Stimulated activated CD8-positive, alpha-beta memory T cell treated with anti-CD3 and anti-CD28 coated beads, Interleukin-7, amount 100 ng/mL, for 24 hours (primary cell): ENCODE data around the gene C10orf90.

ENCODE experiments used
- DNase-seq: peaks from one replicate; pipeline ENCODE4 v3.0.0-alpha.2; 2020; ENCODE audit warnings: low read depth

C10orf90 gene, protein sequence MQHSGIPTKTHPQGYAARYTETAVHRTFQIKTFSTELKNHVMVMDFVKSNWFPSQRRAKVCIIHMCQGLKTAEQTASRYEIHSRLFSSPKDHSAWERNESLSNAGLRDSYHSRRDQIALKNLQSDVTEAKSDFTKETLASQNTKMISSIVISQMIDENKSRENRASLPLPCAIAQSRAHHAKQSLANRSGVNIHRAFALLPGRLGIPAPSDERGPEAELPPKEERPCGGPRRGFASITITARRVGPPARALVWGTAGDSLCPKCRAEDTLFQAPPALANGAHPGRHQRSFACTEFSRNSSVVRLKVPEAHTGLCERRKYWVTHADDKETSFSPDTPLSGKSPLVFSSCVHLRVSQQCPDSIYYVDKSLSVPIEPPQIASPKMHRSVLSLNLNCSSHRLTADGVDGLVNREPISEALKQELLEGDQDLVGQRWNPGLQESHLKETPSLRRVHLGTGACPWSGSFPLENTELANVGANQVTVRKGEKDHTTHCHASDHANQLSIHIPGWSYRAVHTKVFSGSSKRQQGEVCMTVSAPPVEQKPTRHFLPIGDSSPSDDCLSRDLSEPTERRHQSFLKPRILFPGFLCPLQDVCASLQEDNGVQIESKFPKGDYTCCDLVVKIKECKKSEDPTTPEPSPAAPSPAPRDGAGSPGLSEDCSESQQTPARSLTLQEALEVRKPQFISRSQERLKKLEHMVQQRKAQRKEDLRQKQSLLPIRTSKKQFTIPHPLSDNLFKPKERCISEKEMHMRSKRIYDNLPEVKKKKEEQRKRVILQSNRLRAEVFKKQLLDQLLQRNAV

DNA sequence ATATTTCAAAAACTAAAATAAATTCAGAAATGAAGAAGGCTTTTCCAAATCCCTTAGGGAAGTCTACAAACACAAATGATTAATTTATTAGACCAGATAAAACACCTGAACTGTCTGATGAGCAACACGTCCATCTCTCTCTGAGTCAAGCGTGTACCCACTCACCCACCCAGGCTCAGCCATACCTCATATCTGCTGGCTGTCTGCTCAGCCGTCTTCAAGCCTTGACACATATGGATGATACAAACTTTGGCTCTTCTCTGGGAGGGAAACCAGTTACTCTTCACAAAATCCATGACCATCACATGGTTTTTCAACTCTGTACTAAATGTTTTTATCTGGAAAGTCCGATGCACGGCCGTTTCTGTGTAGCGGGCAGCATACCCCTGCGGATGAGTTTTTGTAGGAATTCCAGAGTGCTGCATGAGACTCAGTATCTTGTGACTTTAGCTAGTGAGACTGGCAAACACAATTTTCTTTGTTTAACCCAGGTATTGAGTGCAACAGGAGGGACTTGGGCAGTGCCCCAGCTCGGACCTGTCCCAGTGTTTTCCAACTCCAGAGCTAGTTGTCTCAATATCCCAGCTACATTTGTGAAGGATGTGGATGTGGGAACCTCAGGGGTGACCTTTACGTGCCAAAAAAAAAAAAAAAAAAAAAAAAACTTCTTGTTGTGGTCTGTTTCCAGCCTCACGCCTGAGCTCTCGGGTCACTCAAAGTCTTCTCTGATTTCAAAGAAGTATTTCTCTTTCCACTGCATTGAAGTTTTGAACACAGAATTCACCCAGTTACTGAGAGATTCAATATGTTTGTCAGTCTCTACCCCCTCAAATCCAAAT lies at the start of gene C10orf90:
C10orf90 (minus strand) TSS at position 638 of the 839 bp plus-strand sequence; CDS start at position 425, 213 bp downstream.
- no peak for DNase-seq

DNA sequence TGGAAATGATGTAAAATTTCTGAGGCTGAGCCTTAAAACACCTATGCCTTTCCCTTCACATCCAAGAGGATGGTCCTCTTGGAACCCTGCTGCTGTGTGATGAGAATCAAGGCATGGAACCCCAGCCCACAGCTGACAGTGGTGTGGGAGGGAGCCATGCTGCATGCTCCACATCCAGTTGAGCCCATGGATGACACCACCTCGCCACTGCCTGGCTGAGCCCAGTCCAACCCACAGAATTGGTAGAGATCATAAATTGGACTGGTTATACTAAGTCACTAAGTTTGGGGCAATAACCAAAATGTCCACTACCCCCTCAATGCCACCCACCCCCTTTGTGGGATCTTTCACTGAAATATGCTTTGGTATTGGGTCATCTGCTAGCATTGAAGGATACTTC lies 45.9 kb upstream of the C10orf90 start:
- DNase-seq, result no peak

DNA sequence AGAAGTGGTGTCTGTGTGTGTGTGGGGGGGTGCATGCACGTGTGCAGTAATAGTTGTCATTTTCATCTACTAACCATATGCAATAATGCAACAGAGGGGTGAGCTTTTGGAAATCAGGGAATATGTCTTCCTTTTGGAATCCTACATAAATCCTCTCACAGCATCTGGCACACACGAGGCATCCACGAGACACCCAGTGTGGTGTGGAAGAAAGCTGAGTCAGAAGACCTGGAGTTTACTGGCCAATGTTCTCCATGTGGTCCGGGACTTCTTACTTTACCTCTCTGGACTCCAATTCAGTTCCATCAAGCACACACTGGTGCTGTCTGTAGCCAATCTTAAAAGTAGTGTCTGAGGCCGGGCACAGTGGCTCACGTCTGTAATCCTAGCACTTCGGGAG lies 43.1 kb upstream of the C10orf90 start:
- no peak for DNase-seq

DNA sequence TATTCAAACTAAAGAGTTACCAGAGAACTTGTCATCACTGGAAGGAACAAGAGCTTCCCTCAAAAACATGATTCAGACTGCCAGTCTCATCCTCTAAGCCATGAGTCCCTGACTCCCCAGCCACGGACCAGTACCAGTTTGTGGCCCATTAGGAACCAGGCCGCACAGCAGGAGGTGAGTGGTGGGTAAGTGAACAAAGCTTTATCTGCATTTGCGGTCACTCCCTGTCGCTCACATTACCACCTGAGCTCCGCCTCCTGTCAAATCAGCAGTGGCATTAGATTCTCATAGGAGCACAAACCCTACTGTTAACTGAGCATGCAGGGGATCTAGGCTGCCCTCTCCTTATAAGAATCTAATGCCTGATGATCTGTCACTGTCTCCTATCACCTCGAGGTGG lies 42.2 kb upstream of the C10orf90 start:
- no peak for DNase-seq

DNA sequence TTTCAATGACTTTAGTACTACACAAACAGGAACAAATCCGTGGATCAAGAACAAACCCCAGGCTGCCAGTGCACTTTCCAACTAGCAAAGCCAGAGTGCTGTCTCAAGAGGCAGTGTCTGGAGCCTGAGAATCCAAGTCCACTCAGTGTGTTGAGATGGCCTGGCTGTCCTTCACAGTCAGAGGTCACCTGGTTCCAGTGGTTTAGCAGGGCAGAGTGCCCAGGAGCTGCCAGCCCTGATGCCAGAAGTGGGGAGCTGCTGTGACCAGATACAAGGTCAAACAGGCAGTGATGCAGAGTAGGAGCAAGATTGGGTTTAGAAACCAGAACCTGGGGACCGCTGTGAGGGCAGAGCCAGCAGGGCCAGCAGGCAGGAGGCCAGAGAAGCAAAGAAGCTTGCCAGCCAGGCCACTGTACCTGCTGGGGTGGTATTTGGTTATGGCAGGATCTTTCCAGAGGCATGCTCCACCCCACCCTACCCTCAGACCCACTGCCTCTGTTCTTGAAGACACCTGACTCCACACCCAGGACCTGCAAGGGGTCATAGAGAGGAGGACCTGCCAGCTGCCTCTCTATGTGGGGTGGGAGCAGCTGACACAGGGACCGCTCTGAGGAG lies 35.6 kb upstream of the C10orf90 start:
- no peak for DNase-seq

DNA sequence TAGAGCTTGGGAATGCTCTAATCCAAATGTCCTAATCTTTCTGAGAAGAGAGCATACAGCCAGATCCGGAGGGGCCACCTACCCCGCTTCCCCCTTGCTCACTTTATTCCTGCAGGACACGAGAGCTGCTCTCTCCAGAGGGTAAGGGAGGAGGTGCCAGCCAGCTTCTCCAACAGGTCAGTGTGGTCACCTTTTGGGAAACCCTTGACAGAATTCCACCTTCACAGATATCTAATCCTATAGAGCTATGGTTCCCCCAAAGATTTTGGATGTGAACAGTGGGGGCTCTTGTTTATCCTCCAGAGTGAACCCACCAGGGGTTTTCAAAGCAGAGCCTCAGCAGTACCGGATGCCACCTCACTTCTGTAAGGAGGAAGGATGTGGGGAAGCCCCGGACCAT lies 34.6 kb upstream of the C10orf90 start:
- no peak for DNase-seq

DNA sequence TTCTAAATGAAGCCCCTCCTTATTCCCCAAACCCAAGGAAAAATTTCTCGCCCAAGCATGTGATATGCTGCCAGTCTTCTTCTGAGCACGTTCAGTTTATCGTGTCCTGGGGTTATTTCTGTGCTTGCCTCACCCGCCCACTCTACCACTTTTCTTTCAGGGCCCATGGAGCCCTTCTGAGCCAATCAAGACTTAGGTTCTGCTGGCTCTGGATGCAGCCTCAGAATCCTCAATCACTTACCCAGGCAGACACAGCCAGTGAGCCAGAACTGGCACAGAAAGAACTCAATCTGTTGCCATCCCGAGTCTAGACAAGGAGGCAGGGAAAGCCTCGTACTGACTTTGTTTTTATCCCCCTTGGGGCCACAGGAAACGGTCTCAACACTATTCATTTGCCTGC lies 34.2 kb upstream of the C10orf90 start:
- DNase-seq, result no peak

DNA sequence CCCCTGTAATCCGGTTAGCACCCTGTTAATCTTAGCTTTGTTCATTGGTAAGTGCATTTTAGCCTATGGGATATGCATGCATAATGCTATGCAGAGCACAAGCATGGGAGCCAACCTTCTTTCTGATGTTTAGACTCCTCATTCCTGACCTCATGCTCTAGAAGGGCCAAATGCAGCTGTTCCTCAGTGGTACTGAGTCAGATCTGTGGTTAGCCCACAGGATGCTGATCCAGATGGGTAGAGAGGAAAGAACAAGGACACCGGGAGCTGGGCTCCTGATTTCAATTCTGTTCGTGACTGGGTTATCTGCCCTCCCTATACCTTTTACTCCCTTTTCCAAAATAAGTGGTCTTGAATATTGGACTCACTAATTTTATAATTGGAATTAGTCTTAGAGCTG lies 31.7 kb upstream of the C10orf90 start:
- DNase-seq, result no peak

DNA sequence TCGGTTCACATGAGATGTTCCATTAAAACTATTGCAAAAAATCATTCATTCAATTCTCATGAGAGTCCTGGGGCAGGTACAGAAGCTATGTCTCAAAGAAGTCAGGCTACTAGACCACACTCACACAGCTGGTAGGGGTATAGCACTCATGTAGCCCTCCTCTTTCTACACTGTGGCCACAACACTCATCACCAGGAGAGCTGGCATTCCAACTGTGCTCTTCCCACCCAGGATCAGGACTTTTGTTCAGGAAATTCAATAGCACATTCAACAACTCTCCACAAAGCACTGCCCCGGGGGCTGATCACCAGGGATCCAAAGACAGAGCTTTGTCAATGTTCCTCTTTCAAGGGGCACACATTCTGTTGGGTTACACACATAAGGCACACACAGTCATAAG lies 31.0 kb upstream of the C10orf90 start:
- no peak for DNase-seq

DNA sequence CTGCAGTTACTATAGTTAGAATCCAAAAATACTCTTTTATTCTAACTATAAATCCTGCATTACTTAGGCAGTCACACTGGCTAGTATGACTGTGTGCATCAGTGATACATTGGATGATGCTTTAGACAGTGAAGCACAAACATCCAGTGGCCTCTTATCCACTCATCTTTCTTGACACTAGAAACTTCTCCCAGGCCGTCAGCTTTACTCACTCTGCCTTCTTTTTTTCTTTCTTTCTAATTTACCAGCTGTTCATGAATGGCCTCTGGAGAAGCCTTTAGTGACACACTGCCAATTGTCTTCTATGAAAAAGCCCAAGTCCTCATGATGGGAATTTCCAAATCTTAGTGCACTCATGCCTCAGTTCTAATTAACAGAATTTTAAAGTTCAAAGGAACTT lies 26.2 kb upstream of the C10orf90 start:
- DNase-seq, result no peak

DNA sequence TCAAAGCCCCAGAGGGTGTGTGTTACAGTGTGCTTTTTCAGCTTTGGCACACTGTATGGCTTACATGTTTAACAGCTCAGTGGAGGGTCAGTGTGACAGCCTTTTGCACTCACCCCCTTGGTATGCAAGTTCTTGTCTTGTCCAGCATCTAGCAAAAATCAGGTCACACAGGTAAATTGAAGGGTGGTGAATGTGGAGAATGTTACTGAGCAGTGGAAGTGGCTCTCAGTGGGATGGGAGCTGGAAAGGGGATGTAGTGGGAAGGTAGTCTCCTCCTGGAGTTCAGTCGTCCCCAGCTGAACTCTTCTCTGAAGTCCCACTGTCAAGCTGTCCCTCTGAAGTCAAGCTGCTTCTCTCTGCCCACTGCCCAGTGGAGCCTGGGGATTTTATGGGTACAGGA lies 21.0 kb upstream of the C10orf90 start:
- no peak for DNase-seq

DNA sequence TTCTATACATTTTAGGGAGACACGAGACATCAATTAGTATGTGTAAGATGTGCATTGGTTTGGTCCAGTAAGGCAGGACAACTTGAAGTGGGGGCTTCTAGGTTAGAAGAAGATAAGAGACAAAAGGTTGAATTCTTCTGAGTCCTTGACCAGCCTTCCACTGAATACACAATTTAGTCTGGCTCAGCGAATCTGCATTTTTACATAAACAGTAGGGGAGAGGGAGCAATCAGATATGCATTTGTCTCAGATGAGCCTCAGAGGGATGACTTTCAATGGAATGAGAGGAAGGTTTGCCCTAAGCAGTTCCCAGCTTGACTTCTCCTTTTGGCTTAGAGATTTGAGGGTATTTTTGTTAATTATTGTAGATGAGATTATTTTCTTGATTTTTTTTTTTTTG lies 20.0 kb upstream of the C10orf90 start:
- no peak for DNase-seq

DNA sequence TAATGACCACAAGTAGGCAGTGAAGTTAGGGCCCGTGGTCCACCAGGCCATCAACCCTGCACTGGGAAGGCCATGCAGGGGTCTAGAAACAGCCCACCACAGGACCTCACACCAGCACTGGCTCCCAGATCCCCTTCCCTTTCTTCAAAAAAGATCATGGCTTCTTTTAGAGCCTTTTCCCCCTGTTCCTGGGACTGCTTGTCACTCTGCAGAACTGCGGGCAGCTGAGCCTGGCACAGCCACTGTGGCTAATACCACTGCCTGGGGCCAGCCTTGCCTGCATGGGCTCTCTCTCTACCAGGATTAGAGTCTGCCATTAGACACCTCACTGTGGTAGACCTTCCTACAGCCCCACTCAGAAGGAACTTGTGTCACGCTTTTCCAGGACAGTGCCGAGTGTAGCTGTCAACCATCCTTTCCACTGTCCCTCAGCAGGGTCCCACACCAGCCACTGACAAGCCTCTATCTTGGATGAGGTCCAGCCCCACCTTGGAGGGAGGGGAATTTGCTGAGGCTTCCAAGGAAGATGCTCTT lies 19.0 kb upstream of the C10orf90 start:
- DNase-seq, result no peak

DNA sequence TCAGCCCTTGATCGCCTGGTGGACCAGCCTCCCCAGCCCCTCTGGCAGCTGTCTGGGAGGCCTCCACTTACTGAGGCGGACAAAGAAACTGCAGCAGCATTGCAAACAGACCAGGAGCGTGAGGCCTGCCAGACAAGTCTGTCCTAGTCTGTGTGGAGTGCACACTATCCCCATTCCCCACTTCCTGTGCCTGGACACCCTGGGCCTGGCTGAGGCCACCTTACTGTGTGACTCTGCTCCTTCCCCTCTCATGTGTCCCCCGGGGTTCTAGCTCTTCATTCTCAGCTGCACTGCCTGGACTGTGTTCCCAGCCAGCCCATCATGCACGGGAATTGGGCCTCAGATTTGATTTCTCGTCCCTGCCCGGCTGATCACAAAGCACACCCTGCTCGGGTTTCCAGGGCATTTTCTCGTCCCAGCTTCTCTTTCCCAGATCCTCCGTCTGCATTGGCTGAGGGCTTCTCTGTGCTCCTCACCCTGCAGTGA lies 16.7 kb upstream of the C10orf90 start:
- no peak for DNase-seq

DNA sequence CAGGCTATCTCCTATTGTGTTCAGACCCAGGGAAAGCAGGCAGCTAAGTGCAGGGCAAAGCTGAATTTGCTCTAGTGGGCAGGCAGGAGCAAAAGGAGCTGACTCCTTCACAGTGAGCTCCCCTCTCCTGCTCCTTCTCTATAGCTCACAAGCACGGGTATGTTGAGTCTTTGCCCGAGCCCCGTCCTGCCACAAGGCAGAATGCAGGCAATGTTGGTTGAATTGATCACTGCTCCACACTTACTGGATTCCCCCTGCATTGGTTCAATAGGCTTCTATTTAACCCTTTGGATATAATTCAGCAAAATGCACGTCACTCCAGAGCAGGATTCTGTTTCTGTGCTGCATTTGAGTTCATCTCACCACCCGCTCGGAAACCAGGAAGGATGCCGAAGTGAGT lies 16.2 kb upstream of the C10orf90 start:
- DNase-seq, result no peak

DNA sequence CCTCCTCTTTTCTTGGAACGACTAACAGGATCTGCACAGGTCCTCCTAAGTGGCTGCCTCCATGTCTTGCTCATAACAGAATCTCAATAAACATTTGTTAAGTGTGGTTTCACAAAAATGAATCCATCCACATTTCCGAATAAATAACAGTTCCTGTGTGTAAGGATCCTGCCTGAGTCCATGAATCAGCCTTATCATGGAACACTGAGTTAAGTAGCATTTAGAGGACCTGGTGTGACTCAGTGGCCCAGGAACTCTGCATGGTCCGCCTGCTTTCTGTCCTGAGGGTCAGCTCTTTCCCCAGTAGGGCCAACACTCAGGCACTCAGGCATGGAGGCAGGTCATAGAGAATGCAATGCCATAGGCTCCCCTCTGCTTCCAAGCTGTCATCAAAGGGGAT lies 15.8 kb upstream of the C10orf90 start:
- no peak for DNase-seq

DNA sequence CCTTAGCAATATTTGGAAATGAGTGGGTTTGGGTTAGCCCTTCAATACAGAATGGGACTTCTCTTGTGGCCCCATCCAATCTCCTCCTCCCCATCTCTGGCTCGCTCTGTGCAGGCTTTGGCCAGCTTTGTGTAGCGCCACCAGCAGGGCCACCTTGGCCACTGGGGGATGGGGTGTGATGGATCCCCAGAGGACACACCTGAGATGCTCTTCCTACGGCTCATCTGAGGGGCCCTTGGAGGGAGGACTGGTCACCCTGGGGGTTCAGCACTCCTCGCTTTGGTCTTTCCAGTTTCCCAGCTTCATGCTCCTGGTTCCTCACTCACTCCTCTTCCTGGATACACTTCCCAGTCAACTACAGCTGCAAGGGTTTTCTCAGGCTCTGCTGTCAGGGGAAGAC lies 15.3 kb upstream of the C10orf90 start:
- no peak for DNase-seq

DNA sequence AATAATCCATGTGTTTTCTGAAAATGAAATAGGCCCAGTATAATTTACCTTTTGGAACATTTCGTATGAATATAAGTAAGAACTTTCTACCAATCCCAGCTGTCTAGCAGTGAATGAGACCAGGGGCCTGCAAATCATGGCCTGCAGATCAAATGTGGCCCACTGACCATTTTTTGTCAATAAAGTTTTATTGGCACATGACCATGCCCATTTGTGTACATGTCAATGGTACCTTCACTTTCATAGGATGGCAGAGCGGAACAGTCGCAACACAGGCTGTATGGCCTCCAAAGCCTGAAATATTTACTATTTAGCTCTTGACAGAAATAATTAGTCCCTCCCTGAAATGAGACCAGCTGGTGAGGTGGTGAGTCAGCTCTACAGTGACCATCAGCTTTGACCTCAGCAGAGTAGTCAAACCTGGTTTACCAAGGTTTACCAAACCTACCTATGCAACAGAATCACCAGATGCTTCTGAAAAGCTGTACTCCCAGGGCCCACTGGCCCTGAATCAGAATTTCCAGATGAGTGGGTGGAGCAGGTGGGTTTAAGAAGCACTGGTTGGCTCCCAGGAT lies 13.8 kb upstream of the C10orf90 start:
- no peak for DNase-seq

DNA sequence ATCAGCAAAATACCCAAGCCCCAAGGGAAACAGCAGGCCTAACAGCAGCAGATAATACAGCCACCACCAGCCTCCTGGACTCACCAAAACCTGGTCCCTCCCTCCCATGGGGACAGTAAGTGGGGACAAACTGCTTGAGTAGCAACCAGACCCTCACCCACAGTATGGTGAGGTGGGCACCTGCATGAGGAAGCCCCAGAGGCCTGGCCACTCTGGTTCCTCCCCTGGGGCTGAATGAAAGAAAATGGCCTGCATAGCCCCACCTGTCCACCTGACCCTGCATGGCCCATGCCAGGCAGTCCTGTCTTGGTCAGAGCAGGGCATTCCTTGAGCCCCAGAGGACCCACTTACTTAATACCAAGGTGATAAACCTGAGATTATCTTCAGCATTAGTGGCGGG lies 13.0 kb upstream of the C10orf90 start:
- no peak for DNase-seq

DNA sequence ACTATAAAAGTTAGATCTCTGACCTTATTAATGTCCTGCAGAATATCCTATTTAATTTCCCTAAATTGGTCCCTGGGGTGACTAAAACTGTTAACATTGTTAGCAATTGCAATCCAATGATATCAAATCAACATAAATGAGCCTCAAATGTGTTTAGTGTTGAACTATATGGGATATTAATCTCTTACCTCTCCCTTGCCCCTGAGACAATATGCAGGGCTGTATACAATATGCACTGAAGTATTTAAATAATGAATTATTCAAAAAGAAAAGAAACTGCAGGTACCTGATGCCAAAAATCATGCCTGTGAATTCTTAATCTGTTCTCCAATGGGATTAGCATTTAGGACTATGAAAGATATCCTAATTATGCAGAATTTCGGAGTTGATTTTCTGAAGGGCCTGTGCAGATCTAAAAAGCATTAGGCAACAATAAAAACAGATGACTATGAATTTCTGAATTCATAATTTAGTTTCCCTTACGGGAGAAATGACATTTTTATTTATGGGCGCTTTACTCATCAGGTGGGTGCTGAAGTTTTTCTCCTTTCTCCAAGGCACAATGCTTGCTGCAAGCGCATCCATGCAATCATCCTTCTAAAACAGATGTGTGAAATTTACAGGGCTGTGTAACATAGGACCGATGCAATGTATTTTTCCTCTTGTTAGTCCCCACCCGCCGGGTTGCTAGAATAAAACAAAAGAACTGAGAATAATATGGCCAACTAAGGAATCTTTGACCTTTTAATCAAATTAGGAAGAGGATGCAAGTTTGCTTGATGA lies 5.4 kb upstream of the C10orf90 start:
- no peak for DNase-seq
